DMS53 treated with DMSO at 0.1 percent for 48 hours (cell line): ENCODE measurements around the gene FAT1.

ENCODE experiments used
- DNase-seq: peaks from one replicate; lab custom pipeline; 2025; ENCODE audit not compliant: unreplicated experiment; lab: John Stamatoyannopoulos, UW

The FAT1 gene

GRCh38 chr4:186586205-186586604, 137.5 kb downstream of the FAT1 start:
- DNase-seq, result no peak

- DNase-seq, result no peak
These were observed 138.7 kb downstream of the FAT1 start for GRCh38 chr4:186584912-186585311.

- DNase-seq, result no peak
These were observed 142.2 kb downstream of the FAT1 start for GRCh38 chr4:186581421-186581820.

- no peak for DNase-seq
These were observed 143.0 kb downstream of the FAT1 start for GRCh38 chr4:186580669-186581068.

- no peak for DNase-seq
These were observed 153.3 kb downstream of the FAT1 start for GRCh38 chr4:186570193-186570996.

GRCh38 chr4:186569533-186570192, 154.0 kb downstream of the FAT1 start:
- no peak for DNase-seq

GRCh38 chr4:186566068-186566467, 157.6 kb downstream of the FAT1 start:
- no peak for DNase-seq

GRCh38 chr4:186563761-186564160, 159.9 kb downstream of the FAT1 start:
- no peak for DNase-seq

- DNase-seq, result no peak
These were observed 161.9 kb downstream of the FAT1 start for GRCh38 chr4:186561748-186562147.

- no peak for DNase-seq
These were observed 163.0 kb downstream of the FAT1 start for GRCh38 chr4:186560647-186561046.

GRCh38 chr4:186557486-186557885, 166.2 kb downstream of the FAT1 start:
- DNase-seq, result no peak

GRCh38 chr4:186557061-186557460, 166.6 kb downstream of the FAT1 start:
- peak; percentile 15 for DNase-seq

GRCh38 chr4:186554914-186555827, 168.5 kb downstream of the FAT1 start, which contains the start of gene MTNR1A:
Gene MTNR1A (minus strand): TSS chr4:186555567. CDS start chr4:186555365, 202 bp downstream.
- peak; percentile 44 for DNase-seq

GRCh38 chr4:186554539-186554913, 169.1 kb downstream of the FAT1 start:
- peak; percentile 59 for DNase-seq

GRCh38 chr4:186553717-186554116, 169.9 kb downstream of the FAT1 start:
- no peak for DNase-seq

- DNase-seq, result no peak
These were observed 171.8 kb downstream of the FAT1 start for GRCh38 chr4:186551849-186552248.

GRCh38 chr4:186545436-186545835, 178.2 kb downstream of the FAT1 start:
- DNase-seq, result no peak

- DNase-seq, result no peak
These were observed 180.4 kb downstream of the FAT1 start for GRCh38 chr4:186543206-186543605.

GRCh38 chr4:186541801-186542200, 181.9 kb downstream of the FAT1 start:
- DNase-seq, result no peak

- no peak for DNase-seq
These were observed 185.7 kb downstream of the FAT1 start for GRCh38 chr4:186537843-186538521.
